Thyroid gland (tissue), 4 donors: ENCODE measurements around the gene SCAMP3.

Experiments
- CTCF ChIP-seq, 6 experiments: fragments of 200-600 bp in 3 of 6; fragments of 450-650 bp in 3 of 6; sonication (generic) in 3 of 6; IDR thresholded peaks; one replicate each; pipeline ENCODE4 v1.5.1; 2016 to 2019; ENCODE audit warnings: antibody characterized with exemption in 6 of 6, mild to moderate bottlenecking in 2 of 6, inconsistent platforms in 1 of 6, moderate library complexity in 1 of 6
- POLR2A ChIP-seq, 2 donors: fragments of 450-650 bp; IDR thresholded peaks; one replicate each; pipeline ENCODE4 v1.6.1; 2017; ENCODE audit warnings: antibody characterized with exemption in 2 of 2, mild to moderate bottlenecking in 2 of 2, moderate library complexity in 1 of 2

DNA sequence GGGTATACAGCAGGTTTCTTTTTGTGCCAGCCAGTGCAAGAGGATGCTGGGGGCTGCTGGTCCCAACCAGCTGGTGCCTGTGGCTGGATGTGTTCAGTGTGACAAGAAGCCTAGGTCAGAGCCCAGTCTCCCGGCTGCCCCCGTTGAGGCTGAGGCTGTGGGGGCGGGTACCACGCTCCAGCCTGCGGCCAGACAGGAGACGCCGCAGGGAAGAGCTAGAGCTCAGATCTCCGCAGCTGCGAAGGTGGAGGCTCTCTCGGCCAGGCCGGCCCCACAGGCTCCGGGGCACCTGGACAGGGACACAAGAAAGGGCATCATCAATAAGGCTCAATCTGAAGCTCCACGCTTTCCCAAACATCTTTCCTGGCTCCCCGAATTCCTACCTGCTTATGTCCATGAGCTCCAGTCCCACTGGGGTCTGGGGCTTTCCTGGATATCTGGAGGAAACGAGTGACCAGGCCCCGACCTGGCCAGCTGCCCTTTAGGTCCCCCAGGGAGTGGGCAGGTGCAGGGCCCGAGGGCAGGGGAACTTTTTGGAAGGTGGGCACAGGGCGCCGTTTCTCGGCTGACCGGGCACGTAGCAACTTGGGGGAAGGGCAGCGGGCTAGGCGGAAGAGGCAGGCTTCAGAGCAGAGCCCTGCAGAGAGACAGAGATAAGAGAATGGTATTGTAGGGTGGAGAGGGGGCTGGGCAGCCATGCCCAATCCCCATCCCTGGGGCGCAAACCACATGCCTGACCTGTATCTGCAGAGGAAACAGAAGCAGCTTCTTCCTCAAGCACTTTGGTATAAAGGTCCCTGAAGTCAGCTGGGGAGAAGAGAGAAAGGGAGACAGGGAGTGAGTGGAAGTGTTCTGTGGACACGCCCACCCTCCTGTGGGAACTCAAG, 14.2 kb downstream of the SCAMP3 start:
- TF ChIP-seq POLR2A (IDR thresholded peaks at IDR 0.05) (no peak), CTCF (IDR thresholded peaks at IDR 0.05) (no peak)
